Measurements from ENCODE around the gene EPB41L4B. TPM values are rescaled to one million over a fixed set of nuclear protein-coding genes. Genes with fewer than 3 reads are reported as not detected.

Gene EPB41L4B
- total and polyA plus RNA-seq, 4 donors: 6.0 to 14.5 (median 12.2) TPM

- Histone ChIP-seq H3K9ac (ENCODE audit: insufficient read depth in 1 of 2, low read length in 2 of 2) (no peak overlapping the region), H3K9me3 (ENCODE audit: control insufficient read depth in 4 of 4, insufficient read depth in 3 of 4, low read length in 3 of 4) (no peaks in the 10 kb centered on the region), H3K36me3 (ENCODE audit: control insufficient read depth in 4 of 4, insufficient read depth in 4 of 4, low read length in 4 of 4) (no peaks in the 10 kb centered on the region), H3K27ac (ENCODE audit: low read depth in 1 of 2, low read length in 1 of 2) (no peak overlapping the region), H3K4me1 (ENCODE audit: control insufficient read depth in 5 of 5, insufficient read depth in 5 of 5, low read length in 5 of 5) (peaks cover 0 to 12% (median 0%) of the 10 kb centered on the region in 5 donors), H3K4me3 (no peak overlapping the region), H3K27me3 (ENCODE audit: control insufficient read depth in 3 of 3, insufficient read depth in 3 of 3, low read length in 2 of 3) (peaks cover 0 to 3% (median 0%) of the 10 kb centered on the region in 3 donors)
- no peak for ATAC-seq (ENCODE audit: insufficient read depth, low FRiP score)
- 83 to 91% methylated on average over 8 of the region's 8 CpGs for WGBS, 2 donors
- TF ChIP-seq CTCF (IDR thresholded peaks at IDR 0.05; ENCODE audit: control extremely low read depth, extremely low read depth): no peak
- no peak for DNase-seq
These were observed 15.1 kb downstream of the EPB41L4B start for GRCh38 chr9:109305801-109306200.

- no peak for TF ChIP-seq CTCF (IDR thresholded peaks at IDR 0.05; ENCODE audit: control extremely low read depth, extremely low read depth)
- WGBS, 2 donors: 84 to 91% methylated on average over 3 of the region's 3 CpGs
- DNase-seq (no peak), ATAC-seq (ENCODE audit: insufficient read depth, low FRiP score) (no peak)
- H3K4me3 ChIP-seq: no peak overlapping the region
- H3K27ac ChIP-seq (ENCODE audit: low read depth in 1 of 2, low read length in 1 of 2): no peak overlapping the region
- no peak overlapping the region for H3K9ac ChIP-seq (ENCODE audit: insufficient read depth in 1 of 2, low read length in 2 of 2)
- H3K9me3 ChIP-seq (ENCODE audit: control insufficient read depth in 4 of 4, insufficient read depth in 3 of 4, low read length in 3 of 4): no peaks in the 10 kb centered on the region
- peaks cover 0 to 7% (median 0%) of the 10 kb centered on the region in 5 donors for H3K4me1 ChIP-seq (ENCODE audit: control insufficient read depth in 5 of 5, insufficient read depth in 5 of 5, low read length in 5 of 5)
- H3K27me3 ChIP-seq (ENCODE audit: control insufficient read depth in 3 of 3, insufficient read depth in 3 of 3, low read length in 2 of 3): peaks cover 0 to 3% (median 0%) of the 10 kb centered on the region in 3 donors
- H3K36me3 ChIP-seq (ENCODE audit: control insufficient read depth in 4 of 4, insufficient read depth in 4 of 4, low read length in 4 of 4): no peaks in the 10 kb centered on the region
These were observed 16.5 kb downstream of the EPB41L4B start for GRCh38 chr9:109304347-109304746.

- Histone ChIP-seq H3K4me1 (ENCODE audit: control insufficient read depth in 5 of 5, insufficient read depth in 5 of 5, low read length in 5 of 5) (peaks cover 0 to 7% (median 0%) of the 10 kb centered on the region in 5 donors), H3K9me3 (ENCODE audit: control insufficient read depth in 4 of 4, insufficient read depth in 3 of 4, low read length in 3 of 4) (no peaks in the 10 kb centered on the region), H3K9ac (ENCODE audit: insufficient read depth in 1 of 2, low read length in 2 of 2) (no peak overlapping the region), H3K36me3 (ENCODE audit: control insufficient read depth in 4 of 4, insufficient read depth in 4 of 4, low read length in 4 of 4) (no peaks in the 10 kb centered on the region), H3K27ac (ENCODE audit: low read depth in 1 of 2, low read length in 1 of 2) (no peak overlapping the region), H3K27me3 (ENCODE audit: control insufficient read depth in 3 of 3, insufficient read depth in 3 of 3, low read length in 2 of 3) (peaks cover 0 to 3% (median 0%) of the 10 kb centered on the region in 3 donors), H3K4me3 (no peak overlapping the region)
- no peak for TF ChIP-seq CTCF (IDR thresholded peaks at IDR 0.05; ENCODE audit: control extremely low read depth, extremely low read depth)
- WGBS, 2 donors: 88 to 92% methylated on average over 2 of the region's 2 CpGs
- no peak for ATAC-seq (ENCODE audit: insufficient read depth, low FRiP score)
- DNase-seq: no peak
These were observed 17.0 kb downstream of the EPB41L4B start for GRCh38 chr9:109303900-109304299.

GRCh38 chr9:109302606-109303005 lies 18.3 kb downstream of the EPB41L4B start:
- Histone ChIP-seq H3K27ac (ENCODE audit: low read depth in 1 of 2, low read length in 1 of 2) (no peak overlapping the region), H3K4me1 (ENCODE audit: control insufficient read depth in 5 of 5, insufficient read depth in 5 of 5, low read length in 5 of 5) (peaks cover 0 to 1% (median 0%) of the 10 kb centered on the region in 5 donors), H3K4me3 (no peak overlapping the region), H3K27me3 (ENCODE audit: control insufficient read depth in 3 of 3, insufficient read depth in 3 of 3, low read length in 2 of 3) (peaks cover 0 to 3% (median 0%) of the 10 kb centered on the region in 3 donors), H3K36me3 (ENCODE audit: control insufficient read depth in 4 of 4, insufficient read depth in 4 of 4, low read length in 4 of 4) (no peaks in the 10 kb centered on the region), H3K9ac (ENCODE audit: insufficient read depth in 1 of 2, low read length in 2 of 2) (no peak overlapping the region), H3K9me3 (ENCODE audit: control insufficient read depth in 4 of 4, insufficient read depth in 3 of 4, low read length in 3 of 4) (no peaks in the 10 kb centered on the region)
- 90 to 95% methylated on average over 5 of the region's 5 CpGs for WGBS, 2 donors
- no peak for TF ChIP-seq CTCF (IDR thresholded peaks at IDR 0.05; ENCODE audit: control extremely low read depth, extremely low read depth)
- DNase-seq (no peak), ATAC-seq (ENCODE audit: insufficient read depth, low FRiP score) (no peak)

Data from lung (tissue), 12 donors.